Measurements from ENCODE around the gene FXYD4. TPM values are rescaled to one million over a fixed set of nuclear protein-coding genes. Genes with fewer than 3 reads are reported as not detected.

FXYD4 gene
- total and polyA plus RNA-seq, 11 donors: 0.14 TPM; not detected in 10

DNA sequence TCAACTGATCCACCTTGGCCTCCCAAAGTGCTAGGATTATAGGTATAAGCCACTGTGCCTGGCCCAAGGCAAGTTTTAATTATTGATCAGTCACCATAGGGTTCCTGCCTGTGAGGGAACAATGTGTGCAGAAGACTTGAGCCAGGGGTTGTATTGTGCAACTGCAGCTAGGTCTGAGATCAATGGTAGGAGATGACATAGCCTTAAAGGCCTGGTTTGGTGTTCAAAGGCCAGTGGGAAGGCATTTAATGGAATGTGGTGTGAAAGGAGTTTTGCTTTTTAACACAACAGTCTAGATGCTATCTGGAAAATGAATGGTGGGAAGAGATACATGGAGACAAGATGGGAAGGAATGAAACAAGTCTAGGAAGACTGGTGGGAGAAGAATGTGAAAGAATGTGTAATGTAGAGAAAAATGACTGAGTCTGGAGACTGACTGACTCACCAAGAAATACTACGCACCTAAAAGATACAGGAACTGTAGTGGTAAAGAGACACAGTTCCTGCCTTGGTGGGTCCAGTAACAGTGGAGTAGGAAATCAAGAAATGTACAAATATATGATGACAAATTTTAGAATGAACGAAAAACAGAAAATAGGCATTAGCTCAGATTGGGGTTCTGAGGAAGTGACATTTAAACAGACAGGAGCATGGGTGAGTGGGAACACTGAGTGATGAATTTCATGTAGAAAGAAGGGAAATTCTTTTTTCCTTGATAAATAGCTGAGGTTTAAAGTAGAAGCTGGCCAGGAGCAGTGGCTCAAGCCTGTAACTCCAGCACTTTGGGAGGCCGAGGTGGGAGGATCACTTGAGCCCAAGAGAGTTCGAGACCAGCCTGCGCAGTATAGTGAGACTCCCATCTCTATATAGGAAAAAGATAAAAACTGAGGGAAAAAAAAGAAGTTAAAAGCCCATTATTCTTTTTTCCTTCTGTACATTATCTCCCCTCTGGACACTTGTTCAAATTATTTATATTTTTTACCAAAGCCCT is 28.2 kb downstream of the FXYD4 start:
- Histone ChIP-seq H3K4me3 (no peak overlapping the region), H3K9me3 (no peaks in the 10 kb centered on the region), H3K27ac (peak overlapping the region in 1 of 12 donors; percentile 99), H3K36me3 (peaks cover 0 to 58% (median 18%) of the 10 kb centered on the region in 9 donors), H3K27me3 (no peaks in the 10 kb centered on the region), H3K4me1 (peaks cover 2 to 91% (median 62%) of the 10 kb centered on the region in 12 donors)
- TF ChIP-seq POLR2A (IDR thresholded peaks at IDR 0.05): no peak
- TF ChIP-seq, protein P1, sequence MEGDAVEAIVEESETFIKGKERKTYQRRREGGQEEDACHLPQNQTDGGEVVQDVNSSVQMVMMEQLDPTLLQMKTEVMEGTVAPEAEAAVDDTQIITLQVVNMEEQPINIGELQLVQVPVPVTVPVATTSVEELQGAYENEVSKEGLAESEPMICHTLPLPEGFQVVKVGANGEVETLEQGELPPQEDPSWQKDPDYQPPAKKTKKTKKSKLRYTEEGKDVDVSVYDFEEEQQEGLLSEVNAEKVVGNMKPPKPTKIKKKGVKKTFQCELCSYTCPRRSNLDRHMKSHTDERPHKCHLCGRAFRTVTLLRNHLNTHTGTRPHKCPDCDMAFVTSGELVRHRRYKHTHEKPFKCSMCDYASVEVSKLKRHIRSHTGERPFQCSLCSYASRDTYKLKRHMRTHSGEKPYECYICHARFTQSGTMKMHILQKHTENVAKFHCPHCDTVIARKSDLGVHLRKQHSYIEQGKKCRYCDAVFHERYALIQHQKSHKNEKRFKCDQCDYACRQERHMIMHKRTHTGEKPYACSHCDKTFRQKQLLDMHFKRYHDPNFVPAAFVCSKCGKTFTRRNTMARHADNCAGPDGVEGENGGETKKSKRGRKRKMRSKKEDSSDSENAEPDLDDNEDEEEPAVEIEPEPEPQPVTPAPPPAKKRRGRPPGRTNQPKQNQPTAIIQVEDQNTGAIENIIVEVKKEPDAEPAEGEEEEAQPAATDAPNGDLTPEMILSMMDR (IDR thresholded peaks at IDR 0.05): no peak
- ATAC-seq (no peak), DNase-seq (no peak)
- 89 to 91% (median 89%) methylated on average over 5 of the region's 5 CpGs for WGBS, 4 donors
- intact Hi-C loops (cut with DNase I): loop anchor here in 5 of 10 donors (1.0 to 5.0 kb wide), 2 partner anchors 8 to 38 kb away; partner anchors contain the start of gene ZNF487 (in 4 of the 5)

GRCh38 chr10:43401627-43402026 is 30.2 kb downstream of the FXYD4 start:
- Histone ChIP-seq H3K36me3 (peaks cover 0 to 46% (median 7%) of the 10 kb centered on the region in 9 donors), H3K27ac (peak overlapping the region in 1 of 12 donors; percentile 17), H3K9me3 (no peaks in the 10 kb centered on the region), H3K4me1 (peaks cover 14 to 93% (median 66%) of the 10 kb centered on the region in 12 donors), H3K27me3 (no peaks in the 10 kb centered on the region), H3K4me3 (no peak overlapping the region)
- ATAC-seq (no peak), DNase-seq (no peak)
- intact Hi-C loops (cut with DNase I): no loop called here
- WGBS, 4 donors: 67 to 97% (median 95%) methylated on average over 2 of the region's 2 CpGs
- TF ChIP-seq, protein P1 (IDR thresholded peaks at IDR 0.05): no peak
- no peak for TF ChIP-seq POLR2A (IDR thresholded peaks at IDR 0.05)

- H3K27ac ChIP-seq: peak overlapping the region in 1 of 12 donors; percentile 17
- H3K36me3 ChIP-seq: peaks cover 0 to 46% (median 7%) of the 10 kb centered on the region in 9 donors
- intact Hi-C loops (cut with DNase I): no loop called here
- peak overlapping the region in 1 of 12 donors; percentile 2 for H3K4me3 ChIP-seq
- peaks cover 14 to 95% (median 67%) of the 10 kb centered on the region in 12 donors for H3K4me1 ChIP-seq
- 50 to 56% (median 52%) methylated on average over 4 of the region's 4 CpGs for WGBS, 4 donors
- DNase-seq (no peak), ATAC-seq (no peak)
- H3K9me3 ChIP-seq: no peaks in the 10 kb centered on the region
- TF ChIP-seq, protein P1 (IDR thresholded peaks at IDR 0.05): no peak
- TF ChIP-seq POLR2A (IDR thresholded peaks at IDR 0.05): no peak
- no peaks in the 10 kb centered on the region for H3K27me3 ChIP-seq
Measured at GRCh38 chr10:43402176-43402575, 30.7 kb downstream of the FXYD4 start.

DNA sequence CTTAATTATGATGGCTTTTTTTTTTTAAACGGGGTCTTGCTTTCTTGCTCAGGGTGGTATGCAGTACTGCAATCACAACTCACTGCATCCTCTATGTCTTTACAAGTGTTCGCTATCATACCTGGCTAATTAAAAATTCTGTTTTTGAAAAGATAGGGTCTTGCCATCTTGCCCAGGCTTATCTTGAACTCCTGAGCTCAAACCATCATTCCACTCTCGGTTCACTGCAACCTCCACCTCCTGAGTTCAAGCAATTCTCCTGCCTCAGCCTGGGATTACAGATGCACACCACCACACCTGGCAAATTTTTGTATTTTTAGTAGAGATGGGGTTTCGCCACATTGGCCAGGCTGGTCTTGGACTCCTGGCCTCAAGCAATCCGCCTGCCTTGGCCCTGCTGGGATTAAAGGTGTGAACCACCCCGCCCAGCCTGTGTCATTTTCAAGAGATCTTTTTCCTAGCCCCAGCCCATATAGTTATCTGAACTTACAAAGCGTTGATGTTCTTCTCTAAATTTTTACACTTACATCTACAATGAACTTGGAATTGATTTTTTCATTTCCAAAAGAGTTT is 31.5 kb downstream of the FXYD4 start:
- 83 to 88% (median 85%) methylated on average over 7 of the region's 7 CpGs for WGBS, 4 donors
- no peak for TF ChIP-seq POLR2A (IDR thresholded peaks at IDR 0.05)
- TF ChIP-seq, protein P1 (IDR thresholded peaks at IDR 0.05): no peak
- DNase-seq (no peak), ATAC-seq (no peak)
- peaks cover 0 to 46% (median 7%) of the 10 kb centered on the region in 9 donors for H3K36me3 ChIP-seq
- peaks cover 14 to 88% (median 61%) of the 10 kb centered on the region in 12 donors for H3K4me1 ChIP-seq
- no peaks in the 10 kb centered on the region for H3K9me3 ChIP-seq
- H3K27me3 ChIP-seq: no peaks in the 10 kb centered on the region
- intact Hi-C loops (cut with DNase I): no loop called here
- peak overlapping the region in 1 of 12 donors; percentile 17 for H3K27ac ChIP-seq
- H3K4me3 ChIP-seq: no peak overlapping the region
